ENCODE measurements around the gene TEX28.

- TF ChIP-seq CTCF (IDR thresholded peaks at IDR 0.05), result no peak
- TF ChIP-seq POLR2A (IDR thresholded peaks at IDR 0.05), result no peak
Observed at GRCh38 chrX:154307202-154307601, 12.3 kb upstream of the TEX28 start.

Measured in uterus (tissue), 2 donors.